ENCODE measurements around the gene OR2H2.

DNA sequence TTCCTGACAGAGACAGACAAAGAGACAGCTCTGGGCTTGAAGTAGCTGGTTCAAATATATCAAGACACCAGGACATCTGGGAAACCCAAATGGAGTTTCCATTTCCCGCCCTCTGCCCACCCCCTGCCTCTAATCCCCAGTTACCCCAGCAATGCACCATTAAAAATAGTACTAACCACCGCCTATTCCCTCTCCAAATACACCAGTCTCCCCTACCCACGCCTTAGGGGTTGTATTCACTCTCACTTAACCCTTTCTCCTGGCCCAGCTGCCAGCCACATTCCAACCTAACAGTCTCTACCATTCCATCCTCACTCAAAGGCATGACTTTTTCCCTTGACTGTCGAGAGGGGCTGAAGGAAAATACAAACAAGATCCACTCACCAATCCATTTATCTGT is 25.6 kb downstream of the OR2H2 start:
- TF ChIP-seq, protein P1, sequence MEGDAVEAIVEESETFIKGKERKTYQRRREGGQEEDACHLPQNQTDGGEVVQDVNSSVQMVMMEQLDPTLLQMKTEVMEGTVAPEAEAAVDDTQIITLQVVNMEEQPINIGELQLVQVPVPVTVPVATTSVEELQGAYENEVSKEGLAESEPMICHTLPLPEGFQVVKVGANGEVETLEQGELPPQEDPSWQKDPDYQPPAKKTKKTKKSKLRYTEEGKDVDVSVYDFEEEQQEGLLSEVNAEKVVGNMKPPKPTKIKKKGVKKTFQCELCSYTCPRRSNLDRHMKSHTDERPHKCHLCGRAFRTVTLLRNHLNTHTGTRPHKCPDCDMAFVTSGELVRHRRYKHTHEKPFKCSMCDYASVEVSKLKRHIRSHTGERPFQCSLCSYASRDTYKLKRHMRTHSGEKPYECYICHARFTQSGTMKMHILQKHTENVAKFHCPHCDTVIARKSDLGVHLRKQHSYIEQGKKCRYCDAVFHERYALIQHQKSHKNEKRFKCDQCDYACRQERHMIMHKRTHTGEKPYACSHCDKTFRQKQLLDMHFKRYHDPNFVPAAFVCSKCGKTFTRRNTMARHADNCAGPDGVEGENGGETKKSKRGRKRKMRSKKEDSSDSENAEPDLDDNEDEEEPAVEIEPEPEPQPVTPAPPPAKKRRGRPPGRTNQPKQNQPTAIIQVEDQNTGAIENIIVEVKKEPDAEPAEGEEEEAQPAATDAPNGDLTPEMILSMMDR (conservative IDR thresholded peaks at IDR 0.05; ENCODE audit: low read length) = no peak
- TF ChIP-seq EZH2phosphoT487 (IDR thresholded peaks at IDR 0.05; ENCODE audit: borderline replicate concordance, low read depth, low read length) = no peak
